HL-60/S4 treated with retinoic acid at 250 ng/mL for 4 days and 3 days (cell line): ENCODE data around the gene EZH2.

Source experiments
- in situ Hi-C: fragments of 300-500 bp; cut with MboI; formaldehyde crosslinking; loops from 2 replicates; pipeline ENCODE4 v1.7.0; 2022; ENCODE audit warnings: low sequenced_read_pairs

The EZH2 gene

DNA sequence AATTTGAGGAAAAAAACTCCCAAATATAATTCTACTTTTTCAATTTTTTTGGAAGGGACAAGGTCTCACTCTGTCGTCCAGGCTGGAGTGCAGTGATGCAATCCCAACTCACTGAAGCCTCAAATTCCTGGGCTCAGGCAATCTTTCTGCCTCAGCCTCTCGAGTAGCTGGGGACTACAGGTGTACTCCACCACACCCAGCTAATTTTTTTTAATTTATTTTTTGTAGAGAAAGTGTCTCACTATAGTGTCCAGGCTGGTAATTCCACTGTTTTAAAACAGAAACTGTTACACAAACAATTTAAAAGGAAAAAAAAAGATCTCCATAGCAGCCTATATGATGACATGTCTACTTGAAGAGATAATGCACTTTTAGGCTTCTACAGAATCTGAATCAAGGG lies 25.6 kb downstream of the EZH2 start:
- in situ Hi-C loops: no loop called here

DNA sequence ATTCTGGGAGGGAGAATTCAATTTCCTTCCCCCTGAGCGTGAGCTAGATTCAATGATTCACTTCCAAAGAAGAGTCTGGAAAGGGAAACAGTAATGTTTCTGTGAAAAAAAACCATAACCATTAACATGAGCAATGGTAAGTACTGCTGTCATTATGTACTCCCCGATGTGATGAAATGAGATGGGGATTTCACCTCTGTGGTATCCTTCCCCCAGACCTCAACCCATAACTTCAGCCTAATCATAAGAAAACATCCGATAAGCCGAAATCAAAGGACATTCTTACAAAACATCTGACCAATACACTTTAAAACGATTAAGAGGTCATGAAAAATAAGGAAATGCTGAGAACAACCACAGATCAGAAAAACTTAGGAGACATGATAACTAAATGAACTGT lies 27.2 kb downstream of the EZH2 start:
- in situ Hi-C loops: no loop called here

DNA sequence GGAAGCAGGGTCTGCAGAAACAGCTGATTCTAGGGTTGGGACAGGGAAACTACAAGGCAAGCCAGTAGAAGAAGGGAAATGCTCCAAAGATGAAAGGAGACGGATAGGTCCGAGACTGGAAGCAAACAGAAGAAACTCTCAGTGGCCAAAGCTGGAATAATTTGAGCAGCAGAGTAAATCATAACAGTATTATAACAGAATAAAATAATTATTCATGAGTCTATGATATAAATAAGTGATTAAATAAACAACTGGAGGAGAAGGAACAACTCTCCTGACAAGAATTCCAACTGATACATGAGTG lies 27.6 kb downstream of the EZH2 start:
- in situ Hi-C loops: no loop called here

DNA sequence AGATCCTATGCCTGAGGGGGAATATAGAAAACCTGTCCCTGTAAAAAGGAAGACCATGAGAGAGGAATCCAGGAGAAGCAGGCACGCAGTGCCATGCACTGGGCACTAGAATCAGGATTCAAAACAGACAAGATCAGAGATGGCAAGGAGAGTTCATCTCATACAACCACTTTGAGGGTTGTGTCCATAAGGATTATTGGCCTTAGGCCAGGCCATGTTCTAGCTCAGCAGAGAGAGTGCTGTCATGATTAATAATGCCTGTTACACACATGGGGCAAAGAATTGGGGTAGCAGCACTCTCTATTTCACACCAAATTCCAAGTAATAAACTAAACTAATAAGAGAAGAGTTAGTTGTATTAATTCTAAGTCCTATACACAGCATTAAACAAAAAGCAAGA lies 29.1 kb downstream of the EZH2 start:
- in situ Hi-C loops: no loop called here

DNA sequence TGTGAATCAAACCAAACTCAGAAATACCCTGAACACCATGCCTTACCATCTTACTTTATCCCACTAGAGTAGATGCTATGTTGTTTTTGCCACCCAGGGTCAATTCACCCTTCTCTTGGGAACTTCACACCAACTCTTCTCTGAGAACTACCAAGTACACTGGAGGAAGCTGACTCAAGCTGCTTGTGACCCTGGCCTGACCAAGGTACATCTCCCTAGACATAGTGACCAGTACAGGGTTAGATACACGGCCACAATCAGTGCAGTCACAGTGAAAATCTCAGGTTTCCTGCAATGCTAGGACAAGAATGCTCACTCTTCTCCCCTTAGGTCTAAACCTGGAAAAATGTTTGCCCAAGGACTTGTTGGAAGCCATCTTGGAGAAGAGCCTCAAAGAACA lies 31.8 kb downstream of the EZH2 start:
- in situ Hi-C loops: no loop called here

DNA sequence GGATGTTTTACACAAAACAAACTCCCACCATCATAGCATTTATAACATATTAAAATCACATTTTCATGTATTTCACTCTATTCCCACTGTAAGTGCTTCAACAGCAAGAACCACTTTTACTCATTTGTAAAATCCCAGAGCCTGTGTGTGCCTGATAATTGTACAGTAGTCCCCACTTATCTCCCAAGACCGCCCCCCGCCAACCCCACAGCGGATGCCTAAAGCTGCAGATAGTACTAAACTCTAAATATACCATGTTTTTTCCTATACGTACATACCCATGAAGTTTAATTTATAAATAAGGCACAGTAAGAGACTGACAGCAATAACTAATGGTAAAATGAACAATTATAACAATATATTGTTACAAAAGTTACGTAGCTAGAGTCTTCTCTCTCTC lies 33.5 kb downstream of the EZH2 start:
- in situ Hi-C loops: no loop called here

DNA sequence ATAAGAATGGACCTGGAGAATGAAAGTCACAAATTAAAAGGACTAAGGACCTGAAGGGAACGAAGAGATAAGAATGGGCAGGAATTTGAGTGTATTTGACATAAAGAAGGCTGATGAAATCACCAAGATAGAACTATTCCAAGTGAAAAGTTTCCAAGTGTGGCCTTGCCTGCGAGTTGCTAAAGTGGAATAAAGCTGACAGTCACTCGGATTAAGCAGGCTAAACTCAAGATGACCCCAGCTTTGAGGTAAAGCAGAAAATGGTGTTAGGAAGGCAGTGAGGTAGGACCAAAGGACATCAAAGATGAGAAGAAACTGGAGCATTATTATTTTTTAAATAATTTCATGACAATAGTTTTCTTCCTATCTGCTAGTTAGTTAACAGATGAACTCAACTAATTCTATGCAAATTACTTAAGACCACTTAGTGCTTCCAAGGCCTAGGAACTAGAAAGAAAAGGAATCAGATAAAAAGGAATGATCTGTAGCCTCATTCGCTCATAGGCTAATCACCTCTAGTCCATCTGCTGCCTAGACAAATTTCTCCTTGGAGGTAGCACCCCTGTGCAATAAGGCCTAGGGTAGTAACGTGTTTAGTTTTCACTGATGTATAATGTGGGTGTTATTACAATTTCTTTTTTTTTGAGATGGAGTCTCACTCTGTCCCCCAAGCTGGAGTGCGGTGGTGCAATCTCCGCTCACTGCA lies 34.5 kb downstream of the EZH2 start:
- in situ Hi-C loops: no loop called here

DNA sequence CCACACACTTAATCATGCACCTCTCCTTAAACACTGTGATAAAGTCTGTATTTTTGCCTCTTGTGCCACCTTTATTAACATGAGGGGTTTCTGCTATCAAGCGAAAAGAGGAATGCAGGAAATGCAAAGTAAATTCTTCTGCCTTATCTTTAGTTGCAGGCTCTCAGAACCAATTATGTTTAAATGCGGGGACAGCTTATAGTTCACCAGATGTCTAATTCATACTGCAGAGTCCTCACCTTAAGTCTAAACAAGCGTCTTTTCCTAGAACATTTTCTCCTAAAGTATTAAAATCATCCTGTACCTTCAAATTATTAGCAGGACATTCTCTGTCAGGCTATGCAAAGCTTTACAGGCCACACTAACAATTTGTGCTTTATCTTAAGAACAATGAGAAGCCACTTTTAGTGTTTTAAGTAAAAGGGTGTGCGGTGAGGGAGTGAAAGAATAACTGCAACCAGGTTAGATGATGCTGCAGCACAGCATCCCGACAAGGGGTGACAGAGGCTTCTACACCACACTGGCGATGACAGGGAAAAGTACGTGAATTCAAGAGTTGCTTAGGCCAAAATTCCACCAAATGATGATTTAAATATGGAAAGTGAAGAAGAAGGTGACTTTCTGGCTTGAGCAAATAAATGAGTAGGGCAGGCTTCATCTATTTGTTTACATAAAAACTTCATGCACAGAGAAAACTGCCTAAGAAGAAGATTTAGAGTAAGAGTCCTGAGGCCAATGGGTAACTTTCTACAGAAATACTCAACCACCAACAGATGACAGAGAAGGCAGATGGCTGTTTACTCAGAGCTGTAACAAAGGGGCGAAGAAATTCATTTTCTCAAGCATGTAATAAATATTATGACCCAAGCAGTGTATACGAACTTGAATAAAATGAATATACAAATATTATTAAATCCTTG lies 36.0 kb downstream of the EZH2 start:
- in situ Hi-C loops: no loop called here

DNA sequence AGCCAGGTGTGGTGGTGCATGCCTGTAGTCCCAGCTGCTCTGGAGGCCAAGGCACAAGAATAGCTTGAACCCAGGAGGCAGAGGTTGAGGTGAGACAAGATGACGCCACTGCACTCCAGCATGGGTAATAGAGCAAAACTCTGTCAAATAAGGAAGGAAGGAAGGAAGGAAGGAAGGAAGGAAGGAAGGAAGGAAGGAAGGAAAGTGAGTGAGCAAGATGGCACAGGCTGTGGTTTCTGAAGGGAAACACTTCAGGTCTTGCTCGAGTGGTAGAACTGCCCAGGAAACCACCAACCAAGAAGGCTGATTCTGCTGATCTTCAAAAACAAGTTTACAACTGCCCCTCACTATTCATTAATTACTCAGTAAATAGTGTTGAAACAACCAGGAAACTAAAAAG lies 45.2 kb downstream of the EZH2 start:
- in situ Hi-C loops: no loop called here

DNA sequence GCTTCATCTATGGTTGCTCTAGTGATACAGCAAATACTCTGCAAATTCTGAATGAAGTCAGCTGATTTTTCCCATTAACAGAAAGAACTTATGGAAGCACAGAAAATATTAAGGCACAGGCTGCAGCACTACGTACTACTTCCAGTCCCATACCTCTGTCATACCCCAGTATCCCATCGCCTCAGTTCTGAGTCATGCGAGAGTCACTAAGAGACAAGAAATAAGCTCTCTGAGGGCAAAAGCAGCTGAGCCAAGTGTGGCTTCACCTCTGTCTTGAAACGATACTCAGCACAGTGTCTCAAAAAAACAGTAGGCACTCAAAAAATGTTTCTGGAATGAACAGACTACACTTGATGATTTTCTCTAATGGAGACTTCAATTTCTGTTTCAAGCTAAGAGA lies 48.2 kb downstream of the EZH2 start:
- in situ Hi-C loops: no loop called here

DNA sequence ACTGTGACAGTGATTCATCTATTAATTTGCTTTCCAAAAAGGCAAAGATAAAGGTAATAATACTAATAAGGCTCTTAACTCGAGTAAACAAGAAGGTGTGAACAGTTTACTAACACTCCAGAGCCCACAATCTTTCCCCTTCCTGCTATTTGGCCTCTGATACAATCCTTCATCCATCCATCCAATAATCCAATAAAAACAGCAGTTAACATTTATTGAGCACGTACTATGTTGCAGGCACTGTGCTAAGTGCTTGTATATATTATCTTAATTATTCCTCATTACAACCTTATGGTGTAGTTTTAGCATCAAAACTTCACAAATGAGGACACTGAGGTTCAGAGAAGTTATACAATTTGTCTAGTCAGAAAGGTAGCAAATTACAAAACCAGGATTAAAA lies 49.5 kb downstream of the EZH2 start:
- in situ Hi-C loops: no loop called here

DNA sequence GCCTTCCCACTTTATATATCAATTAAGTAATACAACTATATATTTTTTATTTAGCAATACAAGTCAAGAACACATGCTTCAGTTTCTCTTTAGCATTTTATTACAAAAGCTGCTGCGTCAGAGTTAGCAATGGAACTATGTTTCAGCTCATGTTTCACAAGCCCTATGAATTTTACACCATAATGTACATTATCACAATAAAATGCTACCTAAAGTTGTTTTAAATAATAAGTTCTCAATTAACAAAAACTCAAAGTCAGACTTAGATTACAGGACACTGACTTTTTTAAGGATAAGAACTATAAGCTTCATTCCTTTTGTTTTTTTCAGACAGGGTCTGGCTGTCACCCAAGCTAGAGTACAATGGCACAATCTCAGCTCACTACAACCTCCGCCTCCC lies 52.3 kb downstream of the EZH2 start:
- in situ Hi-C loops: no loop called here

DNA sequence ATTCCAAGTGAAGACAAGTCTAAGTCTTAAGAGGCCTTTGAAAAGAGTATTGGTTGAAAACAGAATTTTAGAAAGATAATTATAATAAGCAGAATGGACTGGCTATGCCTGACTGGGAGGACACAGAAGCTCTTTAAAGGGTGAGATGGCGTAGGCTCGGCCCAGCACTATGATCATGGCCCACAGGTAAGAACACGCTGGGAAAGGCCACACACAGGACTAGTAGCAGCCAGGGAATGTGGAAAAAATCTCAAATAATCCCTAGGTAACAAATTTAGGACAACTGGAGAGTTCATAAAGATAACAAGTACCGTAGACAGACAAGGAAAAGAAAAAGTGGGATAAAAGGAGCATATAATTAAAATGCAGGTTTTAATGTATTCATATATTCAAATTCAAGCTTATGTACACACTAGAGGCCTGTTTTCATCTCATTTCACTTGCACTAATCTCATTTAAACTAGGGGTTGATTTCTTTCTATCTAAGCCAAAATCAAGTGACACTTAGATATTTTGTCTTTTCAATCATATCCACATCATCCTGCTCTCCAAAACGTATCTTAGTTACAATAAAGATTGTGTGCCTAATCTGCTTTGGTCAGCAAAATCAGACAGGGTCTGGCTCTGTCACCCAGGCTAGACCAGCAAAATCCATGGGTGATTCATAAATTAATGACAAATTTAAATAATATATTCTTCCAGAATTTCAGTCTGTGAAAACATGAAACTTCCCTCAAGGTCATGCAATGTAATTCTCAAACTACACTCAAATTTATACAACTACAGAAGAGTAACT lies 53.0 kb downstream of the EZH2 start:
- in situ Hi-C loops: no loop called here

DNA sequence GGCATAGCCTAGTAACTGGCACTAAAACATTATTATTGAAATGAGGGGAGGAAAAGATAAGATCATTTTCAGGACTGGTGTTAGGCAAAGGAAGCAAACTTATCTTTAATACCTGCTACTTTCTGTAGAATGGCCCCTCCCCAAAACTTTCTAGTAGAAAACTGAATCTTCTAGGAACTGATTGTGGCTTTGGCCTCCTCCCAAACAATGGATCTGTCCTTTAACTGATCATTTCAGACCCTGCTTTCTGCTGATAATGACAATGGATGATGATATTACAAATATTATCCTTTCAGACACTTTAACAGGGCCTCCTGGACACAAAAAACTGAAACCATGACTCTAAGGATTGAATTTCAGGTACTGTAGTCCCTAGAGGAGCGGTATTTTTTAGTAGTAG lies 55.1 kb downstream of the EZH2 start:
- in situ Hi-C loops: no loop called here

DNA sequence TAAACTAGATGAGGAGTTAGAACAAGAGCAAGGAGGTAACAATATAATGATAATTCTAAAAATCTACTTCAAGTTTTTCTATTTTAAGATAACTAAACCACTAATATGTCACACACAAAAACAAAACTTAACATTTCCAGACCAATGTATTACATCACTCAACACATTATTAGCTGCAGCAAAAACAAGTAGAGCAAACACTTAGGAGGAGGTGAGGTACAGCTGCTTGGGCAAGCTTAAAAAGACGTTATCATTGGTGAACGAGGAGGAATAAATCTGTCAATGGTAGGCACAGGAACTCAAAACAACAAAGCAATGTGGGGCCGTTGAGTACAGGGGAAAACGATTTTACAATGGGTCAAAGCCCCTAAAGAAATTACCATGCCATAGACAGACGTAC lies 58.8 kb downstream of the EZH2 start:
- in situ Hi-C loops: no loop called here

DNA sequence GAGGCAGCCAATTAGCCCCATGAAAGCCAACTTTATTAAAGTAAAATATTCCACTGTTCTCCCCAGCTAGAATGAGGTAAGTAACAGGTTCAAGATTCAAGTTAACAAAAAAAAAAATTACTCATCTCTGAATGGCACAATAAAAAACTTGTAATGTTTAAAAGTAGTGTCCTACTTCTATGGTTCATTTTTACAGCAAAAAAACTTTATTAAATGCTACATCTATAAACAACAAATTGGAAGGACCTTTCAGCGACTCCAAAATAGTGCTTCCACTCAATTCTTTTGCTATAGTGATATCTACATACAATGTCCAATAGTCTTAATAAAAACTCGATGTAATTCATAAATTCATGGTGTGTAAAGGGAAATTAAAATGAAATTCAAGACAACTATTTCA lies 59.2 kb downstream of the EZH2 start:
- in situ Hi-C loops: no loop called here

DNA sequence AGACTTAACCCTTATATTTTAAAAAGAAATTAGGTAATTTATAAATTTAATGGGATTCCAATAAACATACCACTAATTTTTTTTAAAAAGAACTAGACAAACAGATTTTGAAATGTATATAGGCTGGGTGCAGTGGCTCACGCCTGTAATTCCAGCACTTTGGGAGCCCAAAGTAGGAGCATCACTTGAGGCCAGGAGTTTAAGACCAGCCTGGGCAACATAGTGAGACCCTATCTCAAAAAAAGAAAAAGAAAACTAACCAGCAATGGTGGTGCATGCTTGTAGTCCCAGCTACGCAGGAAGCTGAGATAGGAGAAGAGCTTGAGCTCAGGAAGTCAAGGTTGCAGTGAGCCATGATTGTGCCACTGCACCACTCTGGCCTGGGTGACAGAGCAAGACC lies 62.7 kb downstream of the EZH2 start:
- in situ Hi-C loops: no loop called here

DNA sequence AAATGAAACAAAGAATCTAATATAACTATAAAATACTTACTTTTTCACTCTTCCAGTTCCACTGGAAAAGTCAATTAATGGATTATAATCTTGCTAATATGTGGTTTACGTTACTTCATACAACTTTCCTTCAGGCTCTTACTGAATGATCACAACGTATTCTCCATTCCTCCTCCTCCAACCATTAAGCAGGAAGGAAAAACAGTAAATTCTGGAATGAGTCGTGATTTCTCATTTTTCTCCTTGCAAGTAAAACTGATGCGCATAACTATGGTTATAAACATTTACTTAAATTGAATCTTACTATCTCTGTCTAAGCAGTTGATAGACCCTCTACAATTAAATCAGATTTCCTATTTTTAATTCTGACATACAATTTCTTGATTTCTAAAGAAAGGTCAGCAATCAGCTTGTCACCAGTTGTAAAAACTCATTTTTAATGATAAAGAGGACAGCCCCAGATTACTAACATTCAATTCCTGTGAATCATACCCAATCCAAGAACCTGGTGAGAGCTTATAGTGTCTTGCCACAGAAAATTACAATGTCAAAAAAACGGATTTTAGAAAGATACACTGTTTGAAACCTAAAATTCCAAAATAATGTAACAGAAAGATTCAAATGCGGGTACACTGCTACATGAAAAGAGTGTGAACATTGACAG lies 64.3 kb downstream of the EZH2 start:
- in situ Hi-C loops: no loop called here

DNA sequence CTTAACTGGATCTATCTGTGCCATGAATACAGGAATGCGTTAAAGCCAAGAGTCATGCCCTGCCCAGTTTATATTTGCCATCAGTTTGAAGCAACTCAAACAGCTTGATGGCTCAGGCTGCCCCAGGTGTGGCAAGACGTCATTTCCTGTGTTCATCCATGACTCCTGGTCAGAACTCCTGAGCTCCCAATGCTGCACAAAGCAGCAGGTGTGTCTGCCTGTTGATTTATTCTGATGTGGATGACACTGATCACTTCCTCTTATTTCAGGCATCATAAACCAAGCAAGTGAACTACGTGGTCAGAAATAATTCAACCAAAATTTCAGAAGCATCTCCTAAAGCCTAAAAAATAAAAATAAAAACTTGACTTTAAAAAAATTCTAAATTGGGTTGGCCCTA lies 68.5 kb downstream of the EZH2 start:
- in situ Hi-C loops: no loop called here

DNA sequence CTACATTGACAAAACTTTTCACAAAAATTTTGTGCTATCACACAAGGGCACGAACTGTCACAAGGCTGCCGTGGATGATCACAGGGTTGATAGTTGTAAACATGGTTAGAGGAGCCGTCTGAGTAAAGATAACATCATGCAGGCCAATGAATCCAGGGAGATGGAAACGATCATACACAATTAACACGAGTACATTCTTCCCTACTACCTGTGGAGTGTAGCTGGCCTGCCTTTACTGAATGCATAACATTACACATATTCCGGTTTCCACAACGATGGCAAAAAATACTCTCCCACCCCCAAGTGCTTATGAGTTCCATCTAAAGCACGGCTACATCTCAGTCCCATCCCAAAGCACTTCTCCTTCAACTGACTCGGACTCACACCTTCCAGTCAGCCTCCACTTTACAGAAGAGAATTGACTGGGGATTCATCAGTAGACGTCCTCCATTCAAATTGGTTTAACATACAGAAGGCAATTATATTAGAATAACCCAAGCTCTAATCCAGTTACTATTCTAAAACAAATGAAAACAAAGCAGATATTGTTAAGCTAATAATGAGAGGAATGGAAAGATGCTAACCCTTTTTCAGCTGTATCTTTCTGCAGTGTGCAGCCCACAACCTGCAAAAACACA lies 69.0 kb downstream of the EZH2 start:
- in situ Hi-C loops: no loop called here

DNA sequence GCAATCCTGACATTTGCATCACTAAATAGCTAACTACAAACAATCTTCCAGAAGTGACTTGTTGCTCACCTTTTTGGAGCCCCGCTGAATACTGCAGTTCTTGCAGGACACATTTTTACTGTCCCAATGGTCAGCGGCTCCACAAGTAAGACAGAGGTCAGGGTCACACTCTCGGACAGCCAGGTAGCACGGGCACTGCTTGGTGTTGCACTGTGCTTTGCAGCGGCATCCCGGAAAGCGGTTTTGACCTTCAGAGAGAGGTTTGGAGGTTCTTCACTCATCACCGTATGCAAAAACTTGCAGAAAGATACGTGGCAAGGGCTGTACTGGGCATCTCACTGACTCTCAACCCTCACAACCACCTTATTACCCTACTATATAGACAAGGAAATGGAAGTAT lies 70.2 kb downstream of the EZH2 start:
- in situ Hi-C loops: no loop called here
